CD4-positive, alpha-beta T cell (primary cell): ENCODE results near the gene HDGFL3. TPM values are rescaled to one million over a fixed set of nuclear protein-coding genes. Genes with fewer than 3 reads are reported as not detected.

Experiments used
- ATAC-seq: fragments of 200-7000 bp; cut with Tn5 transposase; one replicate; pipeline ENCODE4 v1.10.0; 2022; ENCODE audit warnings: mild to moderate bottlenecking; ENCODE audit not compliant: poor library complexity
- CTCF ChIA-PET: fragments of 350-600 bp; sonication (Branson Sonifier 250); formaldehyde crosslinking; loops from one replicate; lab custom pipeline; 2021; ENCODE audit warnings: antibody characterized with exemption, inconsistent platforms; lab: Charles Lee
- POLR2A ChIA-PET: fragments of 350-600 bp; sonication (Branson Sonifier 250); formaldehyde crosslinking; loops from one replicate; lab custom pipeline; 2021; ENCODE audit warnings: antibody characterized with exemption, inconsistent platforms; lab: Charles Lee
- DNase-seq, 14 experiments: peaks; one replicate each; pipeline ENCODE4 v3.0.0-alpha.2; 2013 to 2020; ENCODE audit warnings: mixed read lengths in 2 of 14
- H3K27ac ChIP-seq, 2 donors: one replicate each; pipeline versions ENCODE4 v1.5.1 to v1.7.0; 2013; ENCODE audit warnings: low read length in 2 of 2, low read depth in 1 of 2, mild to moderate bottlenecking in 1 of 2
- H3K27me3 ChIP-seq, 2 experiments: 1 replicate in 1 of 2; 2 replicates in 1 of 2; pipeline versions ENCODE4 v1.6.1 to v1.7.0; 2013; ENCODE audit warnings: low read length in 2 of 2, control low read depth in 1 of 2, mild to moderate bottlenecking in 1 of 2, moderate library complexity in 1 of 2; ENCODE audit not compliant: insufficient read depth in 2 of 2, control insufficient read depth in 1 of 2
- H3K36me3 ChIP-seq: one replicate; pipeline ENCODE4 v1.6.1; 2013; ENCODE audit warnings: low read length, control low read depth; ENCODE audit not compliant: insufficient read depth
- H3K4me1 ChIP-seq: one replicate; pipeline ENCODE4 v1.6.1; 2013; ENCODE audit warnings: low read length, control low read depth; ENCODE audit not compliant: insufficient read depth
- H3K4me3 ChIP-seq: one replicate; pipeline ENCODE4 v1.5.1; 2013; ENCODE audit warnings: mild to moderate bottlenecking, low read length, moderate library complexity
- H3K9me3 ChIP-seq, 2 experiments: 1 replicate in 1 of 2; 2 replicates in 1 of 2; pipeline versions ENCODE4 v1.6.1 to v1.7.0; 2013; ENCODE audit warnings: low read length in 2 of 2, mild to moderate bottlenecking in 2 of 2, control low read depth in 1 of 2, moderate library complexity in 1 of 2; ENCODE audit not compliant: control insufficient read depth in 1 of 2, insufficient read depth in 1 of 2
- H3K27ac Mint-ChIP-seq: one replicate; pipeline ENCODE4 v1.8.0; 2020; ENCODE audit warnings: mixed read lengths
- H3K27me3 Mint-ChIP-seq: one replicate; pipeline ENCODE4 v1.8.0; 2021; ENCODE audit warnings: mixed read lengths
- H3K36me3 Mint-ChIP-seq: one replicate; pipeline ENCODE4 v1.8.0; 2021; ENCODE audit warnings: low read depth, mixed read lengths
- H3K4me1 Mint-ChIP-seq: one replicate; pipeline ENCODE4 v1.8.0; 2021; ENCODE audit warnings: low read depth, mixed read lengths
- H3K4me3 Mint-ChIP-seq: one replicate; pipeline ENCODE4 v1.8.0; 2020; ENCODE audit warnings: mild to moderate bottlenecking, mixed read lengths
- H3K9me3 Mint-ChIP-seq: one replicate; pipeline ENCODE4 v1.8.0; 2020; ENCODE audit warnings: mixed read lengths
- CTCF ChIP-seq: fragments of 200-600 bp; IDR thresholded peaks from one replicate; pipeline ENCODE4 v1.8.0; 2022; ENCODE audit warnings: antibody characterized with exemption, mild to moderate bottlenecking
- intact Hi-C, 2 experiments: fragments of 100-400 bp; cut with DNase I in 1 of 2; cut with micrococcal nuclease in 1 of 2; formaldehyde crosslinking; loops; one replicate each; pipeline versions ENCODE4 v1.15.1 to v1.9.0; 2023 to 2025; cut with DNase I, micrococcal nuclease
- total RNA-seq, 174 experiments: library from RNA in 2 of 174; stranded (reverse) in 2 of 174; gene quantifications; one replicate each; pipeline ENCODE4 v1.2.3 and lab custom pipeline; 2021 to 2026

Gene HDGFL3
- total RNA-seq, 2 experiments from 2014 or later, result 5.5 to 5.9 TPM

GRCh38 chr15:83112956-83113299 is 94.7 kb downstream of the HDGFL3 start:
- ATAC-seq (no peak), DNase-seq (no peak)
- ChIA-PET POLR2A (no interaction called here), CTCF (no interaction called here)
- Mint-ChIP-seq H3K9me3 (no peaks in the 10 kb centered on the region), H3K4me3 (no peak overlapping the region), H3K27me3 (peaks cover 44% of the 10 kb centered on the region), H3K27ac (no peak overlapping the region), H3K4me1 (peaks cover 10% of the 10 kb centered on the region), H3K36me3 (no peaks in the 10 kb centered on the region)
- H3K4me3 ChIP-seq, result no peak overlapping the region
- intact Hi-C loops, result no loop called here
- H3K27ac ChIP-seq, result no peak overlapping the region
- TF ChIP-seq CTCF, result no peak
- H3K4me1 ChIP-seq, result peaks cover 8% of the 10 kb centered on the region
- peaks cover 14 to 20% of the 10 kb centered on the region in 2 experiments for H3K27me3 ChIP-seq
- H3K36me3 ChIP-seq, result no peaks in the 10 kb centered on the region
- H3K9me3 ChIP-seq, result peaks cover 0 to 8% of the 10 kb centered on the region in 2 experiments

- Histone ChIP-seq H3K27me3 (peaks cover 15 to 21% of the 10 kb centered on the region in 2 experiments), H3K36me3 (no peaks in the 10 kb centered on the region), H3K9me3 (peaks cover 0 to 10% of the 10 kb centered on the region in 2 experiments), H3K4me1 (peaks cover 10% of the 10 kb centered on the region), H3K27ac (no peak overlapping the region), H3K4me3 (no peak overlapping the region)
- Mint-ChIP-seq H3K9me3 (no peaks in the 10 kb centered on the region), H3K27ac (no peak overlapping the region), H3K27me3 (peaks cover 44% of the 10 kb centered on the region), H3K4me3 (no peak overlapping the region), H3K4me1 (peaks cover 10% of the 10 kb centered on the region), H3K36me3 (no peaks in the 10 kb centered on the region)
- ChIA-PET POLR2A (no interaction called here), CTCF (no interaction called here)
- no peak for ATAC-seq
- intact Hi-C loops, result no loop called here
- TF ChIP-seq CTCF, result no peak
- DNase-seq, result no peak
Measured at GRCh38 chr15:83112233-83112955, 95.2 kb downstream of the HDGFL3 start.

- Mint-ChIP-seq H3K4me3 (no peak overlapping the region), H3K9me3 (no peaks in the 10 kb centered on the region), H3K4me1 (peaks cover 10% of the 10 kb centered on the region), H3K36me3 (no peaks in the 10 kb centered on the region), H3K27me3 (peaks cover 53% of the 10 kb centered on the region), H3K27ac (no peak overlapping the region)
- ATAC-seq (no peak), DNase-seq (no peak)
- Histone ChIP-seq H3K4me3 (no peak overlapping the region), H3K4me1 (peaks cover 10% of the 10 kb centered on the region), H3K36me3 (no peaks in the 10 kb centered on the region), H3K27me3 (peaks cover 18 to 28% of the 10 kb centered on the region in 2 experiments), H3K9me3 (peaks cover 0 to 10% of the 10 kb centered on the region in 2 experiments), H3K27ac (no peak overlapping the region)
- ChIA-PET CTCF (no interaction called here), POLR2A (no interaction called here)
- TF ChIP-seq CTCF, result no peak
- intact Hi-C loops, result no loop called here
Measured at GRCh38 chr15:83111149-83111548, 96.5 kb downstream of the HDGFL3 start.
